Activated T-helper 1 cell treated with anti-CD3 and anti-CD28 coated beads, Interleukin-2, amount 50 U/mL, for 16 hours (primary cell): ENCODE measurements around the gene SAE1.
"Not testable (repeated sequence)": the region's sequence is repeated elsewhere in the genome, so short reads cannot be mapped to it uniquely, and the experiment has no call there.

Source experiments
- DNase-seq, 2 donors: peaks; one replicate each; pipeline ENCODE4 v3.0.0-alpha.2; 2020; ENCODE audit warnings: low read depth in 1 of 2, low spot score in 1 of 2

SAE1 gene

GRCh38 chr19:47130589-47131227 lies at the start of gene SAE1:
Gene SAE1, plus strand, starts transcription at chr19:47130835. Its CDS starts 96 bp downstream, at chr19:47130931.
- DNase-seq = peak; percentile 90 to 94

GRCh38 chr19:47081095-47081494 lies 49.5 kb upstream of the SAE1 start:
- DNase-seq = no peak

GRCh38 chr19:47082493-47082892 lies 48.1 kb upstream of the SAE1 start:
- no peak for DNase-seq

- no peak for DNase-seq
These were observed 45.7 kb upstream of the SAE1 start for GRCh38 chr19:47084879-47085439.

GRCh38 chr19:47086280-47086679 lies 44.4 kb upstream of the SAE1 start:
- no peak for DNase-seq

GRCh38 chr19:47089767-47090350 lies 40.8 kb upstream of the SAE1 start:
- DNase-seq = no peak

- DNase-seq = no peak
These were observed 37.4 kb upstream of the SAE1 start for GRCh38 chr19:47093254-47093653.

GRCh38 chr19:47093841-47094240 lies 36.8 kb upstream of the SAE1 start:
- no peak for DNase-seq

- DNase-seq = no peak
These were observed 35.8 kb upstream of the SAE1 start for GRCh38 chr19:47094557-47095475.

GRCh38 chr19:47095476-47096099 lies 35.0 kb upstream of the SAE1 start:
- DNase-seq = no peak

- DNase-seq = no peak
These were observed 34.4 kb upstream of the SAE1 start for GRCh38 chr19:47096100-47096704.

GRCh38 chr19:47096721-47097120 lies 33.9 kb upstream of the SAE1 start:
- no peak for DNase-seq

GRCh38 chr19:47097396-47098201 lies 33.0 kb upstream of the SAE1 start:
- DNase-seq = no peak

- no peak for DNase-seq
These were observed 32.0 kb upstream of the SAE1 start for GRCh38 chr19:47098608-47099007.

GRCh38 chr19:47099576-47100050 lies 31.0 kb upstream of the SAE1 start:
- no peak for DNase-seq

GRCh38 chr19:47100290-47100689 lies 30.3 kb upstream of the SAE1 start:
- no peak for DNase-seq

- DNase-seq = not testable (repeated sequence)
These were observed 29.5 kb upstream of the SAE1 start for GRCh38 chr19:47101116-47101515.

GRCh38 chr19:47102346-47103060 lies 28.1 kb upstream of the SAE1 start:
- DNase-seq = no peak

- no peak for DNase-seq
These were observed 26.0 kb upstream of the SAE1 start for GRCh38 chr19:47104680-47105079.
